Muscle layer of colon (tissue), 2 donors: ENCODE results near the gene TCF7L2.

Experiments used
- H3K27ac ChIP-seq: one replicate; pipeline ENCODE4 v1.7.0; 2013; ENCODE audit warnings: low read depth, mild to moderate bottlenecking, low read length, moderate library complexity
- H3K27me3 ChIP-seq, 2 donors: one replicate each; pipeline ENCODE4 v1.7.0; 2013; ENCODE audit warnings: low read length in 2 of 2, mild to moderate bottlenecking in 2 of 2; ENCODE audit not compliant: insufficient read depth in 2 of 2, control insufficient read depth in 1 of 2
- H3K36me3 ChIP-seq: one replicate; pipeline ENCODE4 v1.7.0; 2013; ENCODE audit warnings: mild to moderate bottlenecking, low read length; ENCODE audit not compliant: insufficient read depth
- H3K4me1 ChIP-seq: one replicate; pipeline ENCODE4 v1.7.0; 2013; ENCODE audit warnings: mild to moderate bottlenecking, low read length; ENCODE audit not compliant: insufficient read depth
- H3K4me3 ChIP-seq, 2 donors: one replicate each; pipeline ENCODE4 v1.7.0; 2013; ENCODE audit warnings: low read length in 2 of 2, low read depth in 1 of 2, mild to moderate bottlenecking in 1 of 2, moderate library complexity in 1 of 2
- H3K9ac ChIP-seq: one replicate; pipeline ENCODE4 v1.7.0; 2013; ENCODE audit warnings: low read length
- H3K9me3 ChIP-seq: one replicate; pipeline ENCODE4 v1.7.0; 2013; ENCODE audit warnings: mild to moderate bottlenecking, low read length
- donor health status: abdominal sarcoma.
- donor health status: Adenocarcinoma of cecum.

Gene TCF7L2

GRCh38 chr10:113028456-113029440 is 78.7 kb downstream of the TCF7L2 start:
- Histone ChIP-seq H3K4me3 (no peak overlapping the region), H3K27ac (no peak overlapping the region), H3K9ac (no peak overlapping the region), H3K27me3 (no peaks in the 10 kb centered on the region), H3K9me3 (no peaks in the 10 kb centered on the region), H3K4me1 (peaks cover 40% of the 10 kb centered on the region), H3K36me3 (no peaks in the 10 kb centered on the region)

DNA sequence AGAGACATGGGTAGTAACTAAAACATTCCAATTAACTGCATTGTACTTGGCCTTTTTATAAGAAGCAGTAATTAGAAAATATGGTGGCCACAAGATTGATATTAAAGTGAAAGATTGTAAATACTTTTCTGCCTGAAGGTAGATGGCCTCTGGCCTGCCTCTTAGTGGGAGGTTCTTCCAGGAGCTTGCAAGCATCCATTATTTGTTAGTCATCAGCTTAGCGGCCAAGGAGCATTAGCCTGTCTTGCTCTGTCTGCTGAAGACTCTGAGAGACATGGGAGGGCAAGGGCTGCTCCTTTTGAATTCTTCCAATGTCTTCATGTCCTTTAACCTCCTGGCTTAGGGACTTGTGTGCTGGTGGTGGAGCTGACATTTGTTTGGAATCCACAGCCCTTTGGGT is 80.4 kb downstream of the TCF7L2 start:
- Histone ChIP-seq H3K4me1 (peaks cover 40% of the 10 kb centered on the region), H3K27me3 (no peaks in the 10 kb centered on the region), H3K36me3 (no peaks in the 10 kb centered on the region), H3K27ac (no peak overlapping the region), H3K9ac (no peak overlapping the region), H3K9me3 (no peaks in the 10 kb centered on the region), H3K4me3 (no peak overlapping the region)

GRCh38 chr10:113031147-113031546 is 81.1 kb downstream of the TCF7L2 start:
- Histone ChIP-seq H3K27ac (no peak overlapping the region), H3K36me3 (no peaks in the 10 kb centered on the region), H3K9me3 (no peaks in the 10 kb centered on the region), H3K4me3 (no peak overlapping the region), H3K9ac (no peak overlapping the region), H3K27me3 (no peaks in the 10 kb centered on the region), H3K4me1 (peaks cover 40% of the 10 kb centered on the region)

DNA sequence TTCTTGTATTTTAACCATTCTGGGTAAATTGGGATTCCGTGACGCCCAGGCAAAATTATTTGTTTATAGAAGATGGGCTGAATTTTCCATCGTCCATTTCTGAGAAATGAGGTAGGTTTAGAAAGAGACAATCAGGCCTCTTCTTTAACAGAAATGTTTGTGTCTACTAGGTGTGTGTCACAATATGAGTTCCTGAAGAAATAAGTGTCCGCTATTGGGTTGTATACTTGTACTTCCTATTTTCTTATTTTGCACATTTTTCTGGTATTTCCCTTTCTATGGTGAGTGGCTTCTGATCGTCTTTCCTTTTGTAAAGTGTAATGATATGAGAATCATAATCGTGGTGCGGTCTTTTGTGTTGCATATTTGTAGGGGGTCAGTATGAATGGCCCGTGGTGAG is 83.9 kb downstream of the TCF7L2 start:
- Histone ChIP-seq H3K27me3 (no peaks in the 10 kb centered on the region), H3K4me1 (peaks cover 16% of the 10 kb centered on the region), H3K9ac (no peak overlapping the region), H3K4me3 (no peak overlapping the region), H3K36me3 (no peaks in the 10 kb centered on the region), H3K27ac (no peak overlapping the region), H3K9me3 (no peaks in the 10 kb centered on the region)

DNA sequence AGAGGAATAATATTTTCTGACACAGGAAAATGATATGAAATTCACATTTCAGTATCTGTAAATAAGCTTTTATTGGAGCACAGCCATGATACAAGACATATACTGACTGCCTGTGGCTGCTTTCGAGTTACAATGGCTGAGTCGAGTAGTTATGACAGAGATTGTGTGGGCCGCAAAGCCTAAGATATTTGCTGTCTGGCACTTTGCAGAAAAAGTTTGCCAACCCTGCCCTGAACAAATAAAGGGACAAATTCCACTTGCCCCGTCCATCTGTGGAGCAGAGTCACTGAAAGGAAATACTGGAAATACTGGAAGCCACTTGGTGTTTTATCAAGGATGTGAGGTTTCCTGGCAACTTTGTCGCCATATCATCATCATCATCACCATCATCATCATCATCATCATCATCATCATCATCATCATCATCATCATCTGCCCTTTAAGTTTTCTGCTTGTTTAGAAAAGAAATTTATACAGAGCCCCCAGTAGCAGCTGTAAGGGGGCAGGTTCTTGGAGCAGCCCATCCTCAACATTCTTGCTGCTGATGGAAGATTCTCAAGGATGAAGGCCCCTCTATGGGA is 85.8 kb downstream of the TCF7L2 start:
- Histone ChIP-seq H3K9ac (no peak overlapping the region), H3K27me3 (no peaks in the 10 kb centered on the region), H3K36me3 (peaks cover 7% of the 10 kb centered on the region), H3K9me3 (no peaks in the 10 kb centered on the region), H3K27ac (no peak overlapping the region), H3K4me1 (peaks cover 8% of the 10 kb centered on the region), H3K4me3 (no peak overlapping the region)

DNA sequence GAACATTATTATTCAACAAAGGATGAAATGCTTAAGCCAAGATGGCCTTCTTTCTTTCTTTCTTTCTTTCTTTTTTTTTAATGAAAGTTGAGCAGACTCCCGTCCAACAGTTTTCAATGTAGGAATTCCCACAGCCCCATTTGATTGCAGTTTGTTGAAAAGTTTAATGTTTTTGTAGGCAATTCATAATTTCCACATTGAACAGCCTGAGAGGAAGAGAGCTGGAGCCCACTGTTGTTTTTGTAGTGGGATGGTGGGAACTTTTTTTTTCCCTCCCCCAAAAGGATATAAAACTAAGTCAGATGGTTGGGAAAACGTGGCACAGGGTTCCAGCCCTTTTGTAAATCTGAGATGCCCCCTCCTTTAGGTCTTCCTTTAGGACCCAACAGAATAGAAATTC is 86.6 kb downstream of the TCF7L2 start:
- Histone ChIP-seq H3K36me3 (peaks cover 7% of the 10 kb centered on the region), H3K4me1 (peaks cover 10% of the 10 kb centered on the region), H3K9me3 (no peaks in the 10 kb centered on the region), H3K27me3 (no peaks in the 10 kb centered on the region), H3K4me3 (no peak overlapping the region), H3K9ac (no peak overlapping the region), H3K27ac (no peak overlapping the region)

- Histone ChIP-seq H3K4me3 (no peak overlapping the region), H3K36me3 (peaks cover 7% of the 10 kb centered on the region), H3K27me3 (no peaks in the 10 kb centered on the region), H3K27ac (no peak overlapping the region), H3K9me3 (no peaks in the 10 kb centered on the region), H3K4me1 (peaks cover 16% of the 10 kb centered on the region), H3K9ac (no peak overlapping the region)
These were observed 87.2 kb downstream of the TCF7L2 start for GRCh38 chr10:113037218-113037617.

GRCh38 chr10:113038183-113038582 is 88.1 kb downstream of the TCF7L2 start:
- Histone ChIP-seq H3K9me3 (no peaks in the 10 kb centered on the region), H3K9ac (no peak overlapping the region), H3K27ac (no peak overlapping the region), H3K27me3 (no peaks in the 10 kb centered on the region), H3K4me1 (peaks cover 26% of the 10 kb centered on the region), H3K4me3 (no peak overlapping the region), H3K36me3 (peaks cover 7% of the 10 kb centered on the region)

GRCh38 chr10:113038985-113039384 is 88.9 kb downstream of the TCF7L2 start:
- Histone ChIP-seq H3K27ac (no peak overlapping the region), H3K36me3 (peaks cover 7% of the 10 kb centered on the region), H3K4me1 (peaks cover 26% of the 10 kb centered on the region), H3K27me3 (no peaks in the 10 kb centered on the region), H3K9ac (no peak overlapping the region), H3K9me3 (no peaks in the 10 kb centered on the region), H3K4me3 (no peak overlapping the region)

DNA sequence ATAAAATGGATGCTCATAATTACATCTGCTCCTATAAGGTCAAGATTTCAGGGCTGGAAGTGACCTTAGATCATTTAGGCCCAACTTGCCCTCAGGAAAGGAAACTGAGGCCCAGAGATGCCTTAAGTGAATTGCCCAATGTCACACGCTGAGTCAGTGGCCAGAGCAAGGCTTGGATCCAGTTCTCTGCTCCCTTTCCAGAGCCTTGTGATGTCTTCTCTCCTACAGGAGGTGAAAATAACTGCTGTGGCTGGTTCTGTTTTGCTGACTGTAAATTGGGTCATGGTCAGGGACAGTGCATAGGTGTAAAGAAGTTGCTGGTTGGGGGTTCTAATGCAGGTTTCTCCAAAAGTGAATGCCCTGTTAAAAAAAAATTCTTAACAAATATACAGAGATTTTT is 91.3 kb downstream of the TCF7L2 start:
- Histone ChIP-seq H3K36me3 (peaks cover 7% of the 10 kb centered on the region), H3K4me1 (peaks cover 34% of the 10 kb centered on the region), H3K27ac (no peak overlapping the region), H3K27me3 (no peaks in the 10 kb centered on the region), H3K4me3 (no peak overlapping the region), H3K9me3 (no peaks in the 10 kb centered on the region), H3K9ac (no peak overlapping the region)

DNA sequence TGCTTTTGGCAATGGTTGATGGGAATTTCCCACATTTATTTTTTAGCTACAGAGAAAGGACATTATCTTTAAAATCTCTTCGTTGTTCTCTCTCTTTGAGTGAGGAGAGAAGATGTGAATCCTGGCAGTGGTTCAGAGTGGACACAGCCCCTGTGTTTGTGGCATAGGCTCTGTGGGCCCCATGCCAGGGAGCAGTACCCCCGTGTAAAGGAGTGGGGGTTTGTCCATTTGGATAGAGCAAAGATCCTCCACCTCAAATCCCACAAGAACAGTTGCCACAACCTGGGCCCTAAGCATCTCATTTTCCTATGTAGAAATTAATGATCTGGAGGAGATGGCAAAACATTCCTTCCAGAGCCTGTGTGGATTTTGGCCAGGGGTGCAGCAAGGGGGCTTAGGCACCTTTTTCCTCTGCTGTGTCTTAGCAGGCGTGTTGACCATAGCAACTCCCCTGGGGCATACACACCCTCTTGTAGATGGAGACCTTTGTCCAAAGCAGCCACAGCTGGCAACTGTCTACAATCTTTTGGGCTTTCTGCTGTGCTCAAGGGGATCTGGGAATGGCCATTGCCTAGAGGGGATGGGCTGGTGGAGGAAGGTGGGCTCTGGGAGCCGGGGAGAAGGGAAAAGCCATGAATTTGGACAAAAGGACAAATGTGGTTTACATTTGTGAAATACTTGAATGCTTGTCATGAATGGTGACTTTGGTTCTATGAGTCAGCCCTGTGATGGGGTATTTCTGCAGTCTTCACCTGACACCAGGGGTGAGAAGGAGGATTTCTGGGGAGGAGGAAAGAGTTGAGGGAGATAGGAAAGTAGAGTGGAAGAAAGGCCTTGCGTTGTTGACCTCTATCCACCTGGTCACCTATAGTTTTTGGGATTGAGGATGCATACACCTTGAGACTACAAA is 92.0 kb downstream of the TCF7L2 start:
- no peak overlapping the region for H3K27ac ChIP-seq
- peaks cover 7% of the 10 kb centered on the region for H3K36me3 ChIP-seq
- H3K4me1 ChIP-seq, result peaks cover 42% of the 10 kb centered on the region
- no peaks in the 10 kb centered on the region for H3K27me3 ChIP-seq
- no peak overlapping the region for H3K9ac ChIP-seq
- H3K4me3 ChIP-seq, result no peak overlapping the region
- no peaks in the 10 kb centered on the region for H3K9me3 ChIP-seq
